ENCODE measurements around the gene CAMK4. TPM values are rescaled to one million over a fixed set of nuclear protein-coding genes. Genes with fewer than 3 reads are reported as not detected.

The CAMK4 gene
- total and polyA plus RNA-seq, 7 donors = 0.02 to 1.00 (median 0.15) TPM; not detected in 1

- DNase-seq = no peak
- no peaks in the 10 kb centered on the region for H3K36me3 ChIP-seq (ENCODE audit: insufficient read depth in 1 of 2, low read depth in 1 of 2)
- ATAC-seq = no peak
- WGBS, 3 donors = 45 to 50% (median 49%) methylated on average over 8 of the region's 8 CpGs
- no peaks in the 10 kb centered on the region for H3K9me3 ChIP-seq
- H3K4me3 ChIP-seq = peak overlapping the region; percentile 65
- no peaks in the 10 kb centered on the region for H3K4me1 ChIP-seq
- H3K27ac ChIP-seq = no peak overlapping the region
- no peak for TF ChIP-seq CTCF (IDR thresholded peaks at IDR 0.05)
- peaks cover 0 to 36% (median 10%) of the 10 kb centered on the region in 3 donors for H3K27me3 ChIP-seq (ENCODE audit: insufficient read depth in 3 of 3, low read length in 2 of 3)
- intact Hi-C loops (cut with DNase I) = no loop called here
Measured at GRCh38 chr5:111223101-111223786, 940 bp upstream of the CAMK4 start.

GRCh38 chr5:111224561-111225345 lies 569 bp downstream of the CAMK4 start:
- Histone ChIP-seq H3K4me1 (no peaks in the 10 kb centered on the region), H3K4me3 (peak overlapping the region; percentile 65), H3K36me3 (ENCODE audit: insufficient read depth in 1 of 2, low read depth in 1 of 2) (no peaks in the 10 kb centered on the region), H3K27me3 (ENCODE audit: insufficient read depth in 3 of 3, low read length in 2 of 3) (peaks cover 0 to 36% (median 10%) of the 10 kb centered on the region in 3 donors), H3K9me3 (no peaks in the 10 kb centered on the region), H3K27ac (no peak overlapping the region)
- DNase-seq = no peak
- 4 to 5% (median 5%) methylated on average over 23 to 34 of the region's 34 CpGs for WGBS, 3 donors
- intact Hi-C loops (cut with DNase I) = no loop called here
- no peak for TF ChIP-seq CTCF (IDR thresholded peaks at IDR 0.05)
- no peak for ATAC-seq

- Histone ChIP-seq H3K27me3 (ENCODE audit: insufficient read depth in 3 of 3, low read length in 2 of 3) (peaks cover 0 to 36% (median 10%) of the 10 kb centered on the region in 3 donors), H3K27ac (no peak overlapping the region), H3K4me1 (no peaks in the 10 kb centered on the region), H3K4me3 (no peak overlapping the region), H3K9me3 (no peaks in the 10 kb centered on the region), H3K36me3 (ENCODE audit: insufficient read depth in 1 of 2, low read depth in 1 of 2) (no peaks in the 10 kb centered on the region)
- DNase-seq (no peak), ATAC-seq (no peak)
- intact Hi-C loops (cut with DNase I) = no loop called here
- no peak for TF ChIP-seq CTCF (IDR thresholded peaks at IDR 0.05)
- WGBS, 3 donors = 82 to 88% (median 87%) methylated on average over 4 of the region's 4 CpGs
Measured at GRCh38 chr5:111225926-111226325, 1.7 kb downstream of the CAMK4 start.

GRCh38 chr5:111226556-111226955 lies 2.4 kb downstream of the CAMK4 start:
- Histone ChIP-seq H3K4me1 (no peaks in the 10 kb centered on the region), H3K27me3 (ENCODE audit: insufficient read depth in 3 of 3, low read length in 2 of 3) (peaks cover 0 to 36% (median 10%) of the 10 kb centered on the region in 3 donors), H3K36me3 (ENCODE audit: insufficient read depth in 1 of 2, low read depth in 1 of 2) (no peaks in the 10 kb centered on the region), H3K9me3 (no peaks in the 10 kb centered on the region), H3K4me3 (no peak overlapping the region), H3K27ac (no peak overlapping the region)
- WGBS, 3 donors = 91 to 94% (median 92%) methylated on average over 6 of the region's 6 CpGs
- no peak for ATAC-seq
- intact Hi-C loops (cut with DNase I) = no loop called here
- TF ChIP-seq CTCF (IDR thresholded peaks at IDR 0.05) = no peak
- DNase-seq = no peak

All from psoas muscle (tissue), 8 donors.